ENCODE results near the gene NRG2. TPM values are rescaled to one million over a fixed set of nuclear protein-coding genes. Genes with fewer than 3 reads are reported as not detected.

NRG2 gene
- polyA plus RNA-seq, 1 of the 3 experiments (the other 2 are of a cell fraction): 3.7 TPM

DNA sequence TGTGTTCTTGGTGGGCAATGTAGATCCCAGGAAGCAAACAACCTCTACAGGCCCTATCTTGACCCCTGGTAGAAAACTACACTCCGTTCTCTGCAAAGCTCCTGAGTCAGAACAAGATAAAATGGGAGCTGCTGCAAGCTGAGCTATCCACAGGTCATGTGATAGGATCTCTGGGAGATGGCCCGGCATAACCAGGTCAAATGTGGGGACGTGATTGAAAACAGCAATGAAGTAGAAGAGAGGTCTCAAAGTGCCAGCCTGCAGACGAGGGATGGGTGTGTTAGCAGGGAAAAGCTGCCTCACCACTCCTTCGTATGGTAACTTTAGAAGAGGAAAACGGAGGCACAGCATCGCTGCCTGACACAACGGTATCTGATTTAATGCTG, 25.0 kb downstream of the NRG2 start:
- no peak for TF ChIP-seq RXRA (IDR thresholded peaks at IDR 0.05; ENCODE audit: borderline replicate concordance, low read depth)
- no peak for TF ChIP-seq FOXM1 (IDR thresholded peaks at IDR 0.05; ENCODE audit: low read depth)
- TF ChIP-seq, protein P1, sequence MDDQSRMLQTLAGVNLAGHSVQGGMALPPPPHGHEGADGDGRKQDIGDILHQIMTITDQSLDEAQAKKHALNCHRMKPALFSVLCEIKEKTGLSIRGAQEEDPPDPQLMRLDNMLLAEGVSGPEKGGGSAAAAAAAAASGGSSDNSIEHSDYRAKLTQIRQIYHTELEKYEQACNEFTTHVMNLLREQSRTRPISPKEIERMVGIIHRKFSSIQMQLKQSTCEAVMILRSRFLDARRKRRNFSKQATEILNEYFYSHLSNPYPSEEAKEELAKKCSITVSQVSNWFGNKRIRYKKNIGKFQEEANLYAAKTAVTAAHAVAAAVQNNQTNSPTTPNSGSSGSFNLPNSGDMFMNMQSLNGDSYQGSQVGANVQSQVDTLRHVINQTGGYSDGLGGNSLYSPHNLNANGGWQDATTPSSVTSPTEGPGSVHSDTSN (IDR thresholded peaks at IDR 0.05): no peak
- TF ChIP-seq RAD21 (IDR thresholded peaks at IDR 0.05; ENCODE audit: low read length): no peak
- TF ChIP-seq, protein P2, sequence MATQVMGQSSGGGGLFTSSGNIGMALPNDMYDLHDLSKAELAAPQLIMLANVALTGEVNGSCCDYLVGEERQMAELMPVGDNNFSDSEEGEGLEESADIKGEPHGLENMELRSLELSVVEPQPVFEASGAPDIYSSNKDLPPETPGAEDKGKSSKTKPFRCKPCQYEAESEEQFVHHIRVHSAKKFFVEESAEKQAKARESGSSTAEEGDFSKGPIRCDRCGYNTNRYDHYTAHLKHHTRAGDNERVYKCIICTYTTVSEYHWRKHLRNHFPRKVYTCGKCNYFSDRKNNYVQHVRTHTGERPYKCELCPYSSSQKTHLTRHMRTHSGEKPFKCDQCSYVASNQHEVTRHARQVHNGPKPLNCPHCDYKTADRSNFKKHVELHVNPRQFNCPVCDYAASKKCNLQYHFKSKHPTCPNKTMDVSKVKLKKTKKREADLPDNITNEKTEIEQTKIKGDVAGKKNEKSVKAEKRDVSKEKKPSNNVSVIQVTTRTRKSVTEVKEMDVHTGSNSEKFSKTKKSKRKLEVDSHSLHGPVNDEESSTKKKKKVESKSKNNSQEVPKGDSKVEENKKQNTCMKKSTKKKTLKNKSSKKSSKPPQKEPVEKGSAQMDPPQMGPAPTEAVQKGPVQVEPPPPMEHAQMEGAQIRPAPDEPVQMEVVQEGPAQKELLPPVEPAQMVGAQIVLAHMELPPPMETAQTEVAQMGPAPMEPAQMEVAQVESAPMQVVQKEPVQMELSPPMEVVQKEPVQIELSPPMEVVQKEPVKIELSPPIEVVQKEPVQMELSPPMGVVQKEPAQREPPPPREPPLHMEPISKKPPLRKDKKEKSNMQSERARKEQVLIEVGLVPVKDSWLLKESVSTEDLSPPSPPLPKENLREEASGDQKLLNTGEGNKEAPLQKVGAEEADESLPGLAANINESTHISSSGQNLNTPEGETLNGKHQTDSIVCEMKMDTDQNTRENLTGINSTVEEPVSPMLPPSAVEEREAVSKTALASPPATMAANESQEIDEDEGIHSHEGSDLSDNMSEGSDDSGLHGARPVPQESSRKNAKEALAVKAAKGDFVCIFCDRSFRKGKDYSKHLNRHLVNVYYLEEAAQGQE (IDR thresholded peaks at IDR 0.05; ENCODE audit: low read depth, low read length): no peak
- TF ChIP-seq, protein P3, sequence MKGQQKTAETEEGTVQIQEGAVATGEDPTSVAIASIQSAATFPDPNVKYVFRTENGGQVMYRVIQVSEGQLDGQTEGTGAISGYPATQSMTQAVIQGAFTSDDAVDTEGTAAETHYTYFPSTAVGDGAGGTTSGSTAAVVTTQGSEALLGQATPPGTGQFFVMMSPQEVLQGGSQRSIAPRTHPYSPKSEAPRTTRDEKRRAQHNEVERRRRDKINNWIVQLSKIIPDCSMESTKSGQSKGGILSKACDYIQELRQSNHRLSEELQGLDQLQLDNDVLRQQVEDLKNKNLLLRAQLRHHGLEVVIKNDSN (IDR thresholded peaks at IDR 0.05; ENCODE audit: borderline replicate concordance, low read depth): no peak
- TF ChIP-seq, protein P4, sequence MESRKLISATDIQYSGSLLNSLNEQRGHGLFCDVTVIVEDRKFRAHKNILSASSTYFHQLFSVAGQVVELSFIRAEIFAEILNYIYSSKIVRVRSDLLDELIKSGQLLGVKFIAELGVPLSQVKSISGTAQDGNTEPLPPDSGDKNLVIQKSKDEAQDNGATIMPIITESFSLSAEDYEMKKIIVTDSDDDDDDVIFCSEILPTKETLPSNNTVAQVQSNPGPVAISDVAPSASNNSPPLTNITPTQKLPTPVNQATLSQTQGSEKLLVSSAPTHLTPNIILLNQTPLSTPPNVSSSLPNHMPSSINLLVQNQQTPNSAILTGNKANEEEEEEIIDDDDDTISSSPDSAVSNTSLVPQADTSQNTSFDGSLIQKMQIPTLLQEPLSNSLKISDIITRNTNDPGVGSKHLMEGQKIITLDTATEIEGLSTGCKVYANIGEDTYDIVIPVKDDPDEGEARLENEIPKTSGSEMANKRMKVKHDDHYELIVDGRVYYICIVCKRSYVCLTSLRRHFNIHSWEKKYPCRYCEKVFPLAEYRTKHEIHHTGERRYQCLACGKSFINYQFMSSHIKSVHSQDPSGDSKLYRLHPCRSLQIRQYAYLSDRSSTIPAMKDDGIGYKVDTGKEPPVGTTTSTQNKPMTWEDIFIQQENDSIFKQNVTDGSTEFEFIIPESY (IDR thresholded peaks at IDR 0.05; ENCODE audit: borderline replicate concordance, low read depth): no peak
- H3K4me1 ChIP-seq (ENCODE audit: control insufficient read depth in 1 of 2, insufficient read depth in 2 of 2, low read depth in 1 of 2, low read length in 1 of 2): peaks cover 0 to 10% of the 10 kb centered on the region in 2 experiments; a peak in 1 of 4 replicates
- H3K9me2 ChIP-seq: no peaks in the 10 kb centered on the region
- H2AFZ ChIP-seq (ENCODE audit: low read depth): no peak overlapping the region
- no peaks in the 10 kb centered on the region for H4K20me1 ChIP-seq (ENCODE audit: insufficient read depth)
- POLR2A ChIA-PET: no interaction called here
- H3F3A ChIP-seq (replicated peaks; ENCODE audit: insufficient read depth): no peaks in the 10 kb centered on the region
- CTCF ChIA-PET: interaction anchor here (1.0 to 3.4 kb wide), 5 partner anchors 11 to 230 kb away, joined by 3 to 18 read pairs (median 3); partner anchors contain the start of gene NRG2
- H3K4me3 ChIP-seq (ENCODE audit: low read depth in 2 of 2, low read length in 1 of 2): no peak overlapping the region
- H3K9ac ChIP-seq: no peak overlapping the region
- 71% methylated on average over 8 of the region's 8 CpGs for WGBS (ENCODE audit: low lambda C conversion rate)
- H3K9me3 ChIP-seq: no peaks in the 10 kb centered on the region
- peak; percentile 28 for DNase-seq
- H3K27ac ChIP-seq (ENCODE audit: low read depth in 2 of 2, low read length in 1 of 2): no peak overlapping the region
- no peaks in the 10 kb centered on the region for H3K36me3 ChIP-seq (replicated peaks in 1 of 2; ENCODE audit: control insufficient read depth in 1 of 2, insufficient read depth in 2 of 2, low read length in 1 of 2)
- no peaks in the 10 kb centered on the region for H3K79me2 ChIP-seq (ENCODE audit: insufficient read depth)
- H3K4me2 ChIP-seq: no peak overlapping the region
- H3K27me3 ChIP-seq (ENCODE audit: insufficient read depth): no peaks in the 10 kb centered on the region
